Caco-2 (cell line): ENCODE measurements around the gene CLIP2. TPM values are rescaled to one million over a fixed set of nuclear protein-coding genes. Genes with fewer than 3 reads are reported as not detected.
"Not testable (repeated sequence)": the region's sequence is repeated elsewhere in the genome, so short reads cannot be mapped to it uniquely, and the experiment has no call there.

Experiments
- BruUV-seq: library from RNA; stranded (reverse); fragments of 400-500 nt; replicated peaks from 2 replicates; lab custom pipeline; 2021; lab: Mats Ljungman, UMichigan
- CTCF ChIA-PET: fragments of 300-600 bp; sonication (Branson Sonifier 250); formaldehyde crosslinking; loops from one replicate; lab custom pipeline; 2022; ENCODE audit warnings: antibody characterized with exemption; lab: Charles Lee
- POLR2A ChIA-PET: fragments of 300-600 bp; sonication (Branson Sonifier 250); formaldehyde crosslinking; loops from one replicate; lab custom pipeline; 2022; ENCODE audit warnings: antibody characterized with exemption; lab: Charles Lee
- DNase-seq, 2 experiments: peaks; one replicate each; pipeline versions ENCODE4 v3.0.0 to v3.0.0-alpha.2; 2020 to 2022
- H3K27me3 ChIP-seq: replicated peaks from 2 replicates; pipeline ENCODE4 v1.6.0; 2011; ENCODE audit warnings: low read length; ENCODE audit not compliant: control insufficient read depth, insufficient read depth
- H3K36me3 ChIP-seq: 2 replicates; pipeline ENCODE4 v1.5.1; 2011; ENCODE audit warnings: low read length; ENCODE audit not compliant: control insufficient read depth, insufficient read depth
- H3K4me1 ChIP-seq: fragments of 250-450 bp; sonication (Bioruptor Pico); 2 replicates; pipeline ENCODE4 v1.5.1; 2020; ENCODE audit warnings: mild to moderate bottlenecking
- H3K4me3 ChIP-seq: 2 replicates; pipeline ENCODE4 v1.5.1; 2011; ENCODE audit warnings: low read depth, mild to moderate bottlenecking, control low read depth, low read length
- H3K9me3 ChIP-seq: fragments of 250-450 bp; sonication (Bioruptor Pico); 2 replicates; pipeline ENCODE4 v1.5.1; 2020; ENCODE audit warnings: mild to moderate bottlenecking, moderate library complexity
- H3K27ac Mint-ChIP-seq: one replicate; pipeline ENCODE4 v1.8.0; 2022; ENCODE audit warnings: mixed read lengths; ENCODE audit not compliant: unreplicated experiment
- H3K27me3 Mint-ChIP-seq: one replicate; pipeline ENCODE4 v1.8.0; 2022; ENCODE audit warnings: mixed read lengths; ENCODE audit not compliant: insufficient read depth, unreplicated experiment
- H3K36me3 Mint-ChIP-seq: one replicate; pipeline ENCODE4 v1.8.0; 2022; ENCODE audit warnings: mild to moderate bottlenecking, mixed read lengths; ENCODE audit not compliant: insufficient read depth, unreplicated experiment
- H3K4me1 Mint-ChIP-seq: one replicate; pipeline ENCODE4 v1.8.0; 2022; ENCODE audit warnings: low read depth, mixed read lengths; ENCODE audit not compliant: unreplicated experiment
- H3K4me3 Mint-ChIP-seq: one replicate; pipeline ENCODE4 v1.8.0; 2022; ENCODE audit warnings: mild to moderate bottlenecking, moderate library complexity, mixed read lengths; ENCODE audit not compliant: unreplicated experiment
- H3K9me3 Mint-ChIP-seq: one replicate; pipeline ENCODE4 v1.8.0; 2022; ENCODE audit warnings: mixed read lengths; ENCODE audit not compliant: unreplicated experiment
- CTCF ChIP-seq, 2 experiments: fragments of 200-600 bp in 1 of 2; IDR thresholded peaks; 1 replicate in 1 of 2; 2 replicates in 1 of 2; pipeline versions ENCODE4 v1.5.1 to v1.8.0; 2011 to 2022; ENCODE audit warnings: antibody characterized with exemption in 1 of 2, control low read depth in 1 of 2, inconsistent platforms in 1 of 2, low read depth in 1 of 2, low read length in 1 of 2, mild to moderate bottlenecking in 1 of 2, moderate library complexity in 1 of 2; ENCODE audit not compliant: insufficient read depth in 1 of 2, severe bottlenecking in 1 of 2, unreplicated experiment in 1 of 2
- intact Hi-C: fragments of 100-400 bp; cut with micrococcal nuclease; formaldehyde crosslinking; loops from one replicate; pipeline ENCODE4 v1.10.0; 2022; ENCODE audit not compliant: unreplicated experiment
- total RNA-seq: library from RNA; stranded (reverse); gene quantifications from 2 replicates; pipeline ENCODE4 v1.2.3, GENCODE V29; 2022

CLIP2 gene
- total RNA-seq, 1 experiment from 2014 or later, result 19.5 TPM

GRCh38 chr7:74246497-74246896, 42.7 kb upstream of the CLIP2 start:
- peaks cover 7% of the 10 kb centered on the region; the same call in 1 of the 2 replicates for H3K4me1 ChIP-seq
- ChIA-PET CTCF (interaction anchor here (0.7 kb wide), 1 partner anchor 701 kb away, joined by 4 read pairs; no protein-coding TSS in a partner anchor), POLR2A (no interaction called here)
- no TSS peak for BruUV-seq
- H3K9me3 Mint-ChIP-seq, result no peaks in the 10 kb centered on the region
- H3K27ac Mint-ChIP-seq, result no peak overlapping the region
- H3K4me3 Mint-ChIP-seq, result no peak overlapping the region
- H3K27me3 Mint-ChIP-seq, result no peaks in the 10 kb centered on the region
- intact Hi-C loops, result loop anchor here (2.0 kb wide), 1 partner anchor 40 kb away; no protein-coding TSS in a partner anchor
- TF ChIP-seq CTCF (IDR thresholded peaks at IDR 0.05; ENCODE audit: insufficient read depth in 1 of 2, low read depth in 1 of 2, low read length in 1 of 2, severe bottlenecking in 1 of 2, unreplicated experiment in 1 of 2), result no peak
- peaks cover 89% of the 10 kb centered on the region for H3K36me3 Mint-ChIP-seq
- no peaks in the 10 kb centered on the region for H3K9me3 ChIP-seq
- H3K36me3 ChIP-seq, result peaks cover 5% of the 10 kb centered on the region
- no peak overlapping the region for H3K4me3 ChIP-seq
- no peaks in the 10 kb centered on the region for H3K27me3 ChIP-seq
- DNase-seq, result no peak
- peaks cover 7% of the 10 kb centered on the region for H3K4me1 Mint-ChIP-seq

DNA sequence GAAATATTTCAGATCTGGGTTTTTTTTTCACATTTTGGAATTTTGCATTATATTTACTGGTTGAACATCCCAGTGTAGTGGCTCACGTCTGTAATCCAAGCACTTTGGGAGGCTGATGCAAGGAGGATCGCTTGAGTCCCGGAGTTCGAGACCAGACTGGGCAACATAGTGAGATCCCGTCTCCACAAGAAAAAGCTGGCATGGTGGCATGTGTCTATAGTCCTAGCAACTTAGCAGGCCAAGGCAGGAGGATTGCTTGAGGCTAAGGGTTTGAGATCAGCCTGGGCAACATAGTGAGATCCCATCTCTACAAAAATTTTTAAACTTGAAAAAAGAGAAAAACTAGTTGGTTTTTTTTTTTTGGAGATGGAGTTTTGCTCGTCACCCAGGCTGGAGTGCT, 41.1 kb upstream of the CLIP2 start:
- BruUV-seq, result no TSS peak
- DNase-seq, result no peak
- intact Hi-C loops, result no loop called here
- H3K9me3 Mint-ChIP-seq, result no peaks in the 10 kb centered on the region
- TF ChIP-seq CTCF (IDR thresholded peaks at IDR 0.05; ENCODE audit: insufficient read depth in 1 of 2, low read depth in 1 of 2, low read length in 1 of 2, severe bottlenecking in 1 of 2, unreplicated experiment in 1 of 2), result no peak
- Histone ChIP-seq H3K4me1 (peaks cover 8% of the 10 kb centered on the region; the same call in 1 of the 2 replicates), H3K36me3 (peaks cover 5% of the 10 kb centered on the region), H3K27me3 (no peaks in the 10 kb centered on the region), H3K4me3 (no peak overlapping the region), H3K9me3 (no peaks in the 10 kb centered on the region)
- CTCF ChIA-PET, result no interaction called here
- peaks cover 85% of the 10 kb centered on the region for H3K36me3 Mint-ChIP-seq
- POLR2A ChIA-PET, result no interaction called here
- no peaks in the 10 kb centered on the region for H3K27me3 Mint-ChIP-seq
- H3K27ac Mint-ChIP-seq, result no peak overlapping the region
- H3K4me3 Mint-ChIP-seq, result no peak overlapping the region
- peaks cover 7% of the 10 kb centered on the region for H3K4me1 Mint-ChIP-seq

GRCh38 chr7:74249058-74249457, 40.1 kb upstream of the CLIP2 start:
- H3K4me1 Mint-ChIP-seq, H3K36me3 ChIP-seq, H3K27me3 Mint-ChIP-seq, H3K9me3 ChIP-seq, H3K4me3 Mint-ChIP-seq, H3K27me3 ChIP-seq, POLR2A ChIA-PET, H3K4me1 ChIP-seq, H3K4me3 ChIP-seq, BruUV-seq, H3K27ac Mint-ChIP-seq, H3K9me3 Mint-ChIP-seq: not testable (repeated sequence)
- peaks cover 84% of the 10 kb centered on the region for H3K36me3 Mint-ChIP-seq
- intact Hi-C loops, result loop anchor here (1.0 kb wide), 1 partner anchor 28 kb away; no protein-coding TSS in a partner anchor
- peak; percentile 76 to 82 for DNase-seq
- CTCF ChIA-PET, result interaction anchor here (1.6 kb wide), 1 partner anchor 42 kb away, joined by 6 read pairs; no protein-coding TSS in a partner anchor
